ENCODE data around the gene IGFL1. TPM values are rescaled to one million over a fixed set of nuclear protein-coding genes. Genes with fewer than 3 reads are reported as not detected.
"Not testable (repeated sequence)": the region's sequence is repeated elsewhere in the genome, so short reads cannot be mapped to it uniquely, and the experiment has no call there.

IGFL1 gene
- polyA plus RNA-seq, 4 donors, result 0.10 TPM; not detected in 3

GRCh38 chr19:46264801-46265200 lies 35.3 kb downstream of the IGFL1 start:
- DNase-seq (ENCODE audit: low read depth in 4 of 4, low spot score in 3 of 4), result not testable (repeated sequence)

- DNase-seq (ENCODE audit: low read depth in 4 of 4, low spot score in 3 of 4), result peak; percentile 55 to 63 (median 62)
Observed at GRCh38 chr19:46265217-46265828, 35.8 kb downstream of the IGFL1 start.

- DNase-seq (ENCODE audit: low read depth in 4 of 4, low spot score in 3 of 4), result no peak
Observed at GRCh38 chr19:46269101-46269500, 39.6 kb downstream of the IGFL1 start.

DNA sequence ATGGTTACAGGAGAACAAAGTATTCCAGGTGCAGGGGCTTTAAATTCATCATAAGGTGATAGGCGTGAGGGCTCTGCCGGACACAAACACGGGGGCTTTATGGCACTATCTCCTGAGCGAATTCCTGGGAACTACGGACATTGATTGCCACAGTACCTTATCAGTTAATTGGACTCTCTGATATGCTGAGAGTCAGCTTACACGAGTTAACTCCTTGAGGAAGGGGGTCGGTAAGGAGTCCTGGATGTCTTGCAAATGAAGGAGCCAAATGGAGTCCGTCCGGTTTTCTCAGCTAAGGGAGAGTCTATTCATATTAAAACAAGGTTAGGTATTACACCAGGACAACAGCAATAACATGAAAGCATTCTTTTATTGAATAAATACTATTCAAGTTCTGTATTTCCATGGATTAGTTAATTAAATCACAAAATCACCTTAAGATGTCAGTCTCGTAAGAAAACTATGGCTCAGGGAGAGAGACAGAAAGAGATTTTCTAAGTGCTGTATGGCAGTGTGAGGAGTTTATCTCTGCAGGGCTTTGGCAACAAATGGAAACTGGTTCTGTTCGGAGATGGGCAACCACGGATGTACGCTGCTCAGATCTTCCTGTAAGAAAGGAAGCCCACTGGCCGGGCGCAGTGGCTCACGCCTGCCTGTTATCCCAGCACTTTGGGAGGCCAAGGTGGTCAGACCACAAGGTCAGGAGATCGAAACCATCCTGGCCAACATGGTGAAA lies 41.1 kb downstream of the IGFL1 start:
- DNase-seq (ENCODE audit: low read depth in 4 of 4, low spot score in 3 of 4), result no peak

DNA sequence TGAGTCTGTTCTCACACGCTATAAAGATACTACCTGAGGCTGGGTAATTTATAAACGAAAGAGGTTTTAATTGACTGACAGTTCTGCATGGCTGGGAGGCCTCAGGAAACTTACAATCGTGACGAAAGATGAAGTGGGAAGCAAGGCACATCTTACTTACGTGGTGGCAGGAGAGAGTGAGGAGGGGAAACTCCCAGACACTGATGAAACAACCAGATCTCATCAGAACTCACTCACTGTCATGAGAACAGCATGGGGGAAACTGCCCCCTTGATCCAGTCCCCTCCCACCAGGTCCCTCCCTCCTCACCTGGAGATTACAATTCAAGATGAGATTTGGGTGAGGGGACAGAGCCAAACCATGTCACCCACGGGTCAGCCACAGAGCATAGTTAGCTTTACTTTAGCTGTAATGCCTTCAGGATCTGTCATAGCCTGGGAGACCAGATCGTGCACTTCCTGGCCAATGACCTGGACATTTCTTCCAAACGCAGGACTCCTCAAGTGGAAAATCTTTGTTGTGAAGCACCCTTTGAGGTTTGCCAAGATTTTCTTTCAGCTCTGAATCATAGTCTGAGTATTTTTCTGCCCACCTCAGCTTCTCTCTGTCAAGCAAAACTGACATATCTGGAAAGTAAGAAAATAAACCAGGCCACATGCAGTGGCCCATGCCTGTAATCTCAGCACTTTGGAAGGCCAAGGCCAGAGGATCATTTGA lies 42.1 kb downstream of the IGFL1 start:
- DNase-seq (ENCODE audit: low read depth in 4 of 4, low spot score in 3 of 4), result no peak

DNA sequence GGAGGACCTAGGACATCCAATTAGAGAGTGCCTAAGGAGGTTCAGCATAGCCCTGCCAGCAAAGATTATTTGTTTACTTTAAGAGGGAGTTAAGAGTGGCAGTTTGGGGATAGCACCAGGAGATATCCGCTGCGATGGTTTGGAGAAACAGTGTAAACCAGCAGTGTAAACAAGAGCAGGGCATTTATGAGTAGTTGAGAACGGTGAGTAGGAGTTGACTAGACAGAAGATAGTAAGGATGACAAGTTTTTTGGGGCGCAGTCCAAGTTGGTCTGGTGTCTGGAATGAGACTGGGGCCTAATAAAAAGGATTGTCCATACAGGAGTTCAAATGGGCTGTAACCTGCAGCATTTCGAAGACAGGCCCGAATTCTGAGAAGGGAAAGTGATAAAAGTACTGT lies 44.4 kb downstream of the IGFL1 start:
- DNase-seq (ENCODE audit: low read depth in 4 of 4, low spot score in 3 of 4), result not testable (repeated sequence)

DNA sequence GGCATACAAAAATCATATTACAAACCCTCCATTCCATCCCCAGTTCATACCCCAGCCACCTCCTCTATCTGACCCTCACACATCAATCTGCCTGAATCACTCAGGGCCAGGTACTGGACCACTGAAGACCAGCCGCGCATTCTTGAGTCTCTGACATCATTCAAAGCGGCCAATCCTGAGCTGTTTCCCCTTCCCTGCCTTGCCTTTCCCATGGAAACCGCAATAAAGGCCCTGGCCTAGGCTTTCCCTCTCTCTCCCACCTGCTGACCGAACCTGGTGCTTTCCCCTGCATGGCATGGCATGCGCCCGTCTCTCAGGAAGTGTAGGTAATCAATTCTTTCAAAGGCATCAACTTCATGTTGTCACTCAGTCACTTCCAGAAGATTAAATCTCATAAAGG lies 49.6 kb downstream of the IGFL1 start:
- DNase-seq (ENCODE audit: low read depth in 4 of 4, low spot score in 3 of 4), result no peak

Other genes starting within 250 kb of the IGFL1 start
- 10 to 100 TPM; 10.6 to 14.6 (median 11.1) TPM for gene CCDC61, start 234.3 kb upstream of the IGFL1 start, polyA plus RNA-seq (ENCODE audit: insufficient read length in 4 of 4)
- gene PGLYRP1, start 206.7 kb upstream of the IGFL1 start, polyA plus RNA-seq (ENCODE audit: insufficient read length in 4 of 4), result under 1 TPM; 0.22 to 0.76 (median 0.39) TPM
- under 1 TPM; 0.18 to 0.43 (median 0.30) TPM for gene IGFL4, start 188.7 kb upstream of the IGFL1 start, polyA plus RNA-seq (ENCODE audit: insufficient read length in 4 of 4)
- gene IGFL3, start 105.1 kb upstream of the IGFL1 start, polyA plus RNA-seq (ENCODE audit: insufficient read length in 4 of 4), result not detected
- under 1 TPM in 1 of 4 donors, not detected in 3; 0.05 TPM for gene IGFL2, start 81.5 kb upstream of the IGFL1 start, polyA plus RNA-seq (ENCODE audit: insufficient read length in 4 of 4)
- gene HIF3A, start 67.3 kb downstream of the IGFL1 start, polyA plus RNA-seq (ENCODE audit: insufficient read length in 4 of 4), result 10 to 100 TPM; 29.8 to 43.2 (median 37.2) TPM
- 100 to 1,000 TPM in 2 of 4 donors, 10 to 100 TPM in 2; 90.8 to 110 (median 100) TPM for gene PPP5C, start 117.3 kb downstream of the IGFL1 start, polyA plus RNA-seq (ENCODE audit: insufficient read length in 4 of 4)
- 10 to 100 TPM; 54.6 to 68.1 (median 58.8) TPM for gene CCDC8, start 183.8 kb downstream of the IGFL1 start, polyA plus RNA-seq (ENCODE audit: insufficient read length in 4 of 4)
- gene PNMA8C, start 199.2 kb downstream of the IGFL1 start, polyA plus RNA-seq (ENCODE audit: insufficient read length in 4 of 4), result under 1 TPM; 0.41 to 0.80 (median 0.57) TPM
- 10 to 100 TPM; 46.9 to 72.5 (median 54.5) TPM for gene PNMA8A, start 241.8 kb downstream of the IGFL1 start, polyA plus RNA-seq (ENCODE audit: insufficient read length in 4 of 4)

Data from right renal pelvis (tissue), 4 donors.